Aorta (tissue), 5 donors: ENCODE results near the gene GPR55. TPM values are rescaled to one million over a fixed set of nuclear protein-coding genes. Genes with fewer than 3 reads are reported as not detected.

Experiments
- ATAC-seq: fragments of 200-7000 bp; cut with Tn5 transposase; one replicate; pipeline ENCODE4 v1.9.1; 2022; ENCODE audit warnings: moderate library complexity; ENCODE audit not compliant: low FRiP score
- DNase-seq, 2 donors: peaks; one replicate each; pipeline ENCODE4 v3.0.0-alpha.2; 2020
- H3K27ac ChIP-seq, 2 donors: one replicate each; pipeline ENCODE4 v1.5.1; 2013; ENCODE audit warnings: low read length in 2 of 2, mild to moderate bottlenecking in 2 of 2, moderate library complexity in 2 of 2, control low read depth in 1 of 2, inconsistent platforms in 1 of 2, low read depth in 1 of 2
- H3K27me3 ChIP-seq, 2 donors: one replicate each; pipeline ENCODE4 v1.6.1; 2013; ENCODE audit warnings: control low read depth in 1 of 2, low read length in 1 of 2, mild to moderate bottlenecking in 1 of 2, moderate library complexity in 1 of 2; ENCODE audit not compliant: insufficient read depth in 2 of 2, control insufficient read depth in 1 of 2
- H3K36me3 ChIP-seq, 2 donors: one replicate each; pipeline ENCODE4 v1.6.1; 2013; ENCODE audit warnings: control low read depth in 1 of 2, low read length in 1 of 2, mild to moderate bottlenecking in 1 of 2; ENCODE audit not compliant: insufficient read depth in 2 of 2, control insufficient read depth in 1 of 2
- H3K4me1 ChIP-seq, 2 donors: one replicate each; pipeline ENCODE4 v1.6.1; 2013; ENCODE audit warnings: low read length in 2 of 2, control low read depth in 1 of 2, mild to moderate bottlenecking in 1 of 2, moderate library complexity in 1 of 2; ENCODE audit not compliant: insufficient read depth in 2 of 2, control insufficient read depth in 1 of 2
- H3K4me3 ChIP-seq, 2 donors: one replicate each; pipeline ENCODE4 v1.5.1; 2013; ENCODE audit warnings: low read length in 2 of 2, control low read depth in 1 of 2, mild to moderate bottlenecking in 1 of 2
- H3K9me3 ChIP-seq: one replicate; pipeline ENCODE4 v1.6.1; 2013; ENCODE audit warnings: mild to moderate bottlenecking, low read length; ENCODE audit not compliant: control insufficient read depth
- WGBS, 2 donors: extraction: QIAGEN DNeasy Blood & Tissue Kit; methylation state at CpG; one replicate each; pipeline ENCODE4 v1.1.7; 2013; 5-methylcytosine and 5-hydroxymethylcytosine counted together
- intact Hi-C, 2 donors: fragments of 100-400 bp; cut with DNase I; formaldehyde crosslinking; loops; one replicate each; pipeline versions ENCODE4 v1.14.2 to v1.15.0; 2022
- polyA plus RNA-seq, 2 donors: library from polyadenylated mRNA; stranded (reverse); fragments of 200-250 nt; gene quantifications; one replicate each; pipeline ENCODE4 v1.2.3, GENCODE V29; 2013
- total RNA-seq, 2 donors: library from RNA; stranded (reverse); fragmentation: NEBNext Ultra II Directional; extraction: Animal tissue kit (Norgen Biotek cat#: 25700); gene quantifications; one replicate each; pipeline ENCODE4 v1.2.1, GENCODE V29; 2021
- donor health status: healthy with polysubstance abuse.
- donor health status: Bipolar disorder and iron deficiency.
- donor health status: DM: no; HTN: no; CAD: no.
- donor health status: DM: no; HTN: no; CAD: no.
- donor health status: DM: yes; HTN: yes; CAD: no.

GPR55 gene
- total and polyA plus RNA-seq, 4 donors = 0.18 TPM; not detected in 3

DNA sequence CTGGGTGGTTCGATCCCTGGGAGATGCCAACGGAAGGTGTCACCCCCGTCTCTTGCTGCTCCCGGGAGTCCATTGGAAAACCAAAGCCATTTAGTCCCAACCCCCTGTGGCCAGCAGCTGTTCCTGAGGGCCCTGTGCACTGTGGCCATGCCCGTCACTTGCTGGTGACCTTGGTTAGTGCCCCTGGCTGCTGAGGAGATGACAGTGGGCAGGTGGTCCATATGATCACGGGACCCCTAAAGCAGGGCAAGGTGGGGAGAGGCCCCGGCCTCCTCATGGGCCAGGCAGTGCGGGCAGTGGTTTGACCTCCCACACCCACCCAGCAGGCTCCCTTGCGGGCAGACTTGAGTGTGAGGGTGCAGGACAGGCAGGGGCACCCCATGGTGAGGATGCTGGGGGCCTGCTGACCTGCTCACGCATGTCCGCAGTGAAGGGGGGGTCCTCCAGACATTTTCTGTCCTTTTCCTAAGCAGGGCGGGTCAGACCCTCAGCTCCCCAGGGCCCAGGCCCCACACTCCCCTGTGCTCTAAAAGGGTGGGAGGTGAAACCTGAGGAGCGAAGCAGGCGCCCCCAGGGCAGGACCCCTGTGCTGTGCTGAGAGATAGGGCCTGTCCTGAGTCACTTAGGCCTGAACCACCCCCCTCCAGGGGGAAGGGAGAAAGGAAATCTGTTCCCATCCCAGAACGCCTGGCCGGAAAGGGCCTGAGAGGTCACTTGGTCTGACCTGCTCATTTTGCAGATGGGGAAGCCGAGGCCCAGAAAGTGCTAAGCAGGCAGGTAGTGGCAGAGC is 53.5 kb downstream of the GPR55 start:
- no peak for ATAC-seq
- H3K27me3 ChIP-seq = no peaks in the 10 kb centered on the region
- H3K9me3 ChIP-seq = no peaks in the 10 kb centered on the region
- no peaks in the 10 kb centered on the region for H3K36me3 ChIP-seq
- intact Hi-C loops = no loop called here
- WGBS, 2 donors = 75 to 83% methylated on average over 17 of the region's 17 CpGs
- H3K4me1 ChIP-seq = peaks cover 0 to 4% of the 10 kb centered on the region in 2 donors
- H3K4me3 ChIP-seq = no peak overlapping the region
- peak overlapping the region in 1 of 2 donors; percentile 4 for H3K27ac ChIP-seq
- peak in 1 of 2 donors; percentile 45 for DNase-seq

DNA sequence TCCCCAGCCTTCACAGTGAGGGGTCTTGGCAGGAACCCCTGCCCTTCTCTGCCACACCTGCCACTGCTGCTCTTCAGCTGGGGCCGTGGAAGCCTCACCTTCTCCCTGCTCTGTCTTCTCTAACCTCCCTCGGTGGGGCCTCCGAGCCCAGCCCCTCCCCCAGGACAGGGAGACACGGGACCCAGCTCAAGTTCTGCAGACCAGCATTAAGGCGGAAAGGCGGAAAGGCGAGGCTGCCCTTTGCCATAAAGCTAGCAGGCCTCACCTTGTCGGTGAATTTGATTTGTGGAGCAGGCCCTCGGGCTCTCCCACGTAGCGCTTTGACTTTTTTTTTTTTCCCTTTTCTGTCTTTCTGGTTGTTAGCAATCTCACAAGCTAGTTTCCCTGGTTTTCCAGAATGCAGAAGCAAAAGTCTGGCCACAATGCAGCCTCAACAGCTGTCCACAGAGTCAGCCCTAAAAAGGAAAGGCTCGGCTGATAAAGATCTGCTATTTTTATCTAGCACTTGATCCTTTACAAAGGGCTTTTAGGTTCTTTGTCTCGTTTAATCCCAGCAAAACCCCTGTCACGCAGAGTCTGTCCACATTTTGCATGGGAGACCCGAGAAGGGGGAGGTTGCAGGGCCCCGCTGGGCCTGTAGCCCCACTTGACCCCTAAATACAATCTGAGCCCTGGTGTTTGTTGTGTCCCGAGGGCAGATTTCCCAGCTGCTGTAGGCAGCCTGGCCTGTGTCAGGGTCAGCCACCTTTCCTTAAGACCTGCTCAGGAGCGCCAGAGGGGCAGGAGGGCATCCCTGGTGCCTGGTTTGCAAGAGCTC is 54.3 kb downstream of the GPR55 start:
- intact Hi-C loops = no loop called here
- Histone ChIP-seq H3K9me3 (no peaks in the 10 kb centered on the region), H3K27ac (peak overlapping the region in 1 of 2 donors; percentile 29), H3K36me3 (no peaks in the 10 kb centered on the region), H3K4me1 (peaks cover 0 to 4% of the 10 kb centered on the region in 2 donors), H3K4me3 (no peak overlapping the region), H3K27me3 (no peaks in the 10 kb centered on the region)
- WGBS, 2 donors = 13 to 24% methylated on average over 18 of the region's 18 CpGs
- ATAC-seq (no peak), DNase-seq (peak in 1 of 2 donors; percentile 44)

GRCh38 chr2:230869914-230870543 is 55.0 kb downstream of the GPR55 start:
- ATAC-seq (no peak), DNase-seq (peak in 1 of 2 donors; percentile 34)
- intact Hi-C loops = no loop called here
- Histone ChIP-seq H3K27ac (no peak overlapping the region), H3K36me3 (no peaks in the 10 kb centered on the region), H3K4me3 (no peak overlapping the region), H3K9me3 (no peaks in the 10 kb centered on the region), H3K4me1 (peaks cover 0 to 4% of the 10 kb centered on the region in 2 donors), H3K27me3 (no peaks in the 10 kb centered on the region)
- 80 to 81% methylated on average over 10 to 11 of the region's 11 CpGs for WGBS, 2 donors

DNA sequence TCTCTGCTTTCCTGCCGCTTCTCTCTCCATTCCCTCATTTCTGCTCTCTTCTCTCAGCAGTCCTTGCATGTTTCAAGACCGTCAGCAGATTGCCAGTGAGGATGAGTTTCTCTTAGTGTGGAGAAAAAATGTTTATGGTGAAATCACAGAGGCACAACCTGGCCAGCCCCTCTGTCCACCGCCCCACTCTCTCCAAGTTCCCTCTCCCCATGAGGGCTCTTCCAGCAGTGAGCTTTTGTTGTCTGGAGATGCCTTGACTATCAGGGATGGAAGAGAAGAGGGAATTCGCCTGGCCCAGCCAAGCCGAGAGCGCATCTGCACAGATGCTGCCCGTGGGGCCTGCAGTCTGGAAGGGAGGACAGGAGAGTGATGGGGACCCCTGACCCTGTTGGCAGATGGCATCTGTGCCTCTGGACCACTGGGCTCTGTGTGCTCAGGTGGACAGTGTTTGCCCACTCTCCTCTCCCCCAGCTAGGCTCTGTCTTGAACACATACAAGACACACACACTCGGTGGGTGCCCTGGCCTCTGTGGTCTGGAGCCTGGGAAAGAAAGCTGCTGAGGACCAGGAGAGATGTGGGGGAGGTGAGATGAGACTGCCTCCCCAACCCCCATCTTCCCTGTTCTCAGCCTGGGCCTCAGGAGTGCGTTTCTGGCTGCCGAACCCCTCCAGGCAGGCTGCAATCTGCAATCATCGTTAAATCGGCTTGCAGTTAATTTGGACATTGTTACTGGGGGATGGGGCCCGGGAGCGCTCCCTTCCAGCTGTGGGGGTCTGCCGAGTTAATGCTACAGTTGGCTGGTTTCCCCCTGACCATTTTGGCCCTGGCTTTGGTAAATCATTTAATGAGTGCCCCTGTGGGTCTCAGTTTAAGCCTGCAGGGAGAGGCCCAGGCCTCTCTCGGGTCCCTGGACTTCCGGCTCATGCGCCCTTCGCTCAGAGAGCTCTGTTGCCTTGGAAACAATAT is 55.8 kb downstream of the GPR55 start:
- intact Hi-C loops = no loop called here
- 83 to 84% methylated on average over 19 of the region's 19 CpGs for WGBS, 2 donors
- no peak for ATAC-seq
- Histone ChIP-seq H3K9me3 (no peaks in the 10 kb centered on the region), H3K4me3 (no peak overlapping the region), H3K27ac (no peak overlapping the region), H3K27me3 (no peaks in the 10 kb centered on the region), H3K4me1 (peaks cover 0 to 4% of the 10 kb centered on the region in 2 donors), H3K36me3 (no peaks in the 10 kb centered on the region)
- peak; percentile 21 to 61 for DNase-seq

DNA sequence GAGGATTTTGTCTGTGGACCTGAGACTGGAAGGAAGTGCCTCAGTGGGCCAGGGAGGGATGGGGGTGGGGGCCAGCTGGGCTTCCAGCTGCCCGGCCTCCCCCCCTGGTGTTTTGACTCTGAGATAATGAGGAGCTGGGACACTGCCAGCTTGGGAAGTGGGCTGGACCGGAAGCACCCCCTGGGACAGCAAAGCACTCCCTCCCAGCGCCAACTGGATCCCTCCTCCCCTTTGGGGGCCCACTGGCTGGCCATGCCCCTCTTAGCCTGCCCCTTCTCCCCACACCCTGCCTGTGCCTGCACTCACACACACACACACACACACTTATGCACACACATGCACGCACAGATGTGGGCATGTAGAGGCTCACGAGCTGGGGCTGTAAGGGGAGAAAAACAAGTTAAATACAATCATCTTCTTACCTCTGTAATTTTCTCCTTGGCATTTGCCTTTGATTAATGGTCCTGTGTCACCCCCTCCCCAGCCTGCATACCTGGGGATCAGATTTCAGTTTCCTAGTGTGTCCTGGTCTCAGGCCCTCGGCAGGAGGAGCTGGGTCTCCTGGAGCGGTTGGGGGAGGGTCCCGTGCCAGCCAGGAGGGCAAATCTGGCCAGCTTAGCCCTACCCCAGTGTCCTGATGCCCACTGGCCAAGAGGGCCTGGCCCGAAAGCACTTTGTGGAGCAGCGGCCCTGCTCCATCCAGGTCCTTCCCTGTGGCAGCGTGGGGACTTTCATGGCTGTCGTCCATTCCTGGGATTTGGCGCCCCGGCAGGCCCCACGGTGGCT is 56.7 kb downstream of the GPR55 start:
- no peak overlapping the region for H3K27ac ChIP-seq
- intact Hi-C loops = no loop called here

GRCh38 chr2:230866756-230867523 is 58.1 kb downstream of the GPR55 start:
- H3K27me3 ChIP-seq = no peaks in the 10 kb centered on the region
- intact Hi-C loops = no loop called here
- no peaks in the 10 kb centered on the region for H3K36me3 ChIP-seq
- ATAC-seq (no peak), DNase-seq (peak in 1 of 2 donors; percentile 80)
- H3K4me3 ChIP-seq = no peak overlapping the region
- peak overlapping the region in 1 of 2 donors; percentile 36 for H3K27ac ChIP-seq
- 3 to 5% methylated on average over 13 of the region's 13 CpGs for WGBS, 2 donors
- H3K4me1 ChIP-seq = peaks cover 0 to 4% of the 10 kb centered on the region in 2 donors
- no peaks in the 10 kb centered on the region for H3K9me3 ChIP-seq

More for the DNA sequence above, 56.7 kb downstream of the GPR55 start:
- Histone ChIP-seq H3K4me3 (no peak overlapping the region), H3K27me3 (no peaks in the 10 kb centered on the region), H3K9me3 (no peaks in the 10 kb centered on the region), H3K4me1 (peaks cover 0 to 4% of the 10 kb centered on the region in 2 donors), H3K36me3 (no peaks in the 10 kb centered on the region)
- WGBS, 2 donors = 41 to 49% methylated on average over 15 of the region's 15 CpGs
- ATAC-seq (no peak), DNase-seq (peak; percentile 22 to 60)
